HG02623 (cell line): ENCODE data around the gene LSAMP.

Source experiments
- ATAC-seq: cut with Tn5 transposase; IDR thresholded peaks from one replicate; pipeline ENCODE4 v1.9.1; 2021; ENCODE audit warnings: moderate library complexity; ENCODE audit not compliant: unreplicated experiment

The LSAMP gene

GRCh38 chr3:115916866-115917265 lies 528.4 kb downstream of the LSAMP start:
- ATAC-seq = no peak

DNA sequence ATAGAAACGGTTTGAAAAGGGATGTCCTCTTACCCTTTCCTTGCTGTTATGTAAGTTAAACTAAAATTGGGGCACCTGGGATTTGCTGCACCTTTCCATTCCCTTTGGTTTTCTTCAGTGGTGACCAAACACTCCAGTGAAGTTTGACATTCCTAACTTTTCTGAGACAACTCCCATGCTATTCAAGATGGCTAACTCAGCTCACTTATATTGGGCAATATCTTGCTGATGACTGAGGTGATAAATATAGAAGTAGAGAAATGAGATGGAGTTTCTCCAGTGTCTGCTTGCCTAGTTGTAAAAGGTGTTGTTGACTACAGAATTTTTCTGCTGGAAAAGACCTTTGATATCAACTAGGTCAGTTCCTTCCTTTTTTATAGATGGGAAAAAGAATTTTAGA lies 530.2 kb downstream of the LSAMP start:
- ATAC-seq = no peak

DNA sequence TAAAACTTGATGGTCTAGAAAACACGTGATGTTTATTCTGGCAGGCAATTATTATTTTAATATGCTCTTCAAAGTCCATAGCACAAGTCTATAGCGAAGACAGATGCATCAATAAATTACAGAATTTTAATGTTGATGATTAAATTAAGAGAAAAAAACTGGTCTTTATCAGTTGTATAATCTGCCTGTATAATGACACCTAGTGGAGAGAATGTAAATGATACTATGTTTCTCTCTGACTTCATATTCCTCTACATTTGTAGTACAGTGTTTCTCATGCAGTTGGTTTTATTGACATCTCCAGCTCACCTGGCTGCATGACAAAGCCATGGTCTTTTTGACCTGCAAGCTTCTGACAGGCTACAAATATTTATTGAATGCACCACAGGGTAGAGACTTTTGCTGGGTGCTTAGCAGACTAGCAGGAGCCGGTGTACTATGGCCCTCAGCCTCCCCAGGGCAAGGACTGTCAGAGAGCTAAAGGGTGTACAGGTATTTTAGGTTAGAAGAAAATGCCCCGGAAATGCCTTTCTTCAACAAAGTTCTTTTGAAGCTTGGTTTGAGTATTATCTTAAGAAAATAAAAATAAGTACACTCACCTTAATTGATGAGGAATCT lies 532.1 kb downstream of the LSAMP start:
- no peak for ATAC-seq

GRCh38 chr3:115912372-115912771 lies 532.9 kb downstream of the LSAMP start:
- ATAC-seq = no peak

DNA sequence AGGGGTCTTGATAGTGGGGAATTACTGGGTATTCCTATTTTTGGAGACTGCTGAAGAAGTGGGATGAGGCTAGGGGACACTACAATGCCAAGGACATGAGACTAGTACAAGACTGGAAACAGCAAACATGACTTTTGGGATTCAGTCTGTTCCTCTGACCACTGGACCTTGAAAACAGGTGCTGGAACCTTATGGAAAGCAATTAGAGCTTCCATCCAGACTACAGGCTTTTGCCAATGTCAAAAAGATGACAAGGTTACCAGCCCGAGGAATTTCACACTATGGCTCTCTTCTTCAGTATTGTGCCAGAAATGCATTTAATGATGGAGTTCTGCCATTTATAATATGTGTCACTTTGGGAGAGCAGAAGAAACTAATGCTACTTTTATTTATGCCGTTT lies 539.4 kb downstream of the LSAMP start:
- no peak for ATAC-seq

DNA sequence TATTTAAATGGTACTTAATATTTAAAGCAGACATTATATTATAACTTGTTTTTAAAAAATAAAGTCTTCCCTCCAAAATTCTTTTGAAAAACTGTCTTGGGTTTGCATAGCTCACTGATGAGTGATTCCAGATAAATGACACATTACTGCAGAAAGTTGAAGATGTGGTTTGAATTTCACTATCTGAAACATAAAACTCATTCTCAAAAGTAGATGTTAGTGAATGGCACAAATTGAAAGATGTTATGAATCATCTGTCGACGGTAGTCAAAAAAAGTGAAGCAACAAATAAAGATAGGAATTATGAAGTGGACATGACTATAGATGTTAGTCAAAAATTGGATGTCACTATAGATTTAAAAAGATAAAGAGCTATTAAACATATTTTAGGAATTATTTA lies 541.4 kb downstream of the LSAMP start:
- no peak for ATAC-seq

GRCh38 chr3:115901008-115901407 lies 544.3 kb downstream of the LSAMP start:
- no peak for ATAC-seq

DNA sequence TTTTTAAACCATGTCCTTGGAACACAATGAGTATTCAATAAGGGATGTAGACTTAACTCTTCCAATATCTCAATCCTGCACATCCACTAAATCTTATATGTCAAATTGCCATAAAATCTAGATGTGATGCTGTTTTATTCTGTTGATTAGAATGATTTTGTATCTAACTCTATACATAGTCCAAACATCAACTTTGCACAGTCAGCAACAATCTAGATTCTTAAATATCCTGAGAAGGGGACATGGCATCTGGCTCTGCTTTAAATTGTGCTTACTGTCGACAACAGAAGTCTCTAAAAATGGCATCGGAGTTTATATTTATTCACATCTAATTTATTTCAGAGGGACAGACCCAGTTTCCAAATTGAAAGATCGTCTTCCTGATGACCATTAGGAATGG lies 545.8 kb downstream of the LSAMP start:
- no peak for ATAC-seq

GRCh38 chr3:115898656-115899410 lies 546.5 kb downstream of the LSAMP start:
- no peak for ATAC-seq

DNA sequence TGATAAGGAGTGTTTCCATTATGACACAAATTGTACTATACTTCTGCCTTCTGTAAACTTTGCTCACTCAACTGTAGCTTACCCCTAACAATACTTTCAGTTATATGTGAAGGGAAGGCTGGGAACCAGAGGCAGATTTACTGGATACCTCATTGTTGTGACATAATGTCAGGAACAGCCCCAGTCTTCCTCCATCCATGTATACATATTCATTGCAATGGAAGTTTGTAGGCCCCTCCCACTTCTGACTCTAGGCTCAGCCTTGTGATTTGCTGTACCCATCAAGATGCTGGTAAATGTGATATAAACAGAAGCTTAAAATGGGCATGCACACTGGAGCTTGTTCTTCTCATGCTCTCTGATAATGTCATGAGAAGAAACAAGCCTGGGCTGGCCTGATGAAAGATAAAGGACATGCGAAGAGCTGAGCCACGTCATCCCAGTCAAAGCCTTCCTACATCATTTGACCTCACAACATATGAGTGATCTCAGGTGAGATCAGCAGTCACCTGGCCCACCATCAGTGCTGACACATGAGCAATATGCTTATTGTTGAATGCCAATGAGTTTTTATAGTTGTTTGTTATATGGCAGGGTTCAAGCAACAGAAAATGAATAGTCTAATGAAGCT lies 554.2 kb downstream of the LSAMP start:
- ATAC-seq = no peak

- ATAC-seq = no peak
Measured at GRCh38 chr3:115890579-115890978, 554.7 kb downstream of the LSAMP start.

- no peak for ATAC-seq
Measured at GRCh38 chr3:115885621-115886020, 559.7 kb downstream of the LSAMP start.

DNA sequence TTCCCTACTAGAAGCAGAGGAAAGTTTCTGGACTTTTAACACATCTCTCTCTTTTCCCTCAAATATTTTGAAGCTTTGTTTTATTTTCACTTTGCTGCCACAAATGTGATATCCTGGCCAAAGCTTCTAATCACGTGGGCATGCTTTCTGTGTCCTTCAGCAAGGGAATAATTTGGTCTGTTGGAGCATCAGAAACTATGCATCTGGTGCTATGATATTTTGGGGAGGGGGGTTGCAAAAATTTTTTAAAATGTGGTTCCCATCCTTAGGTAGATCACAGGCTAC lies 567.7 kb downstream of the LSAMP start:
- no peak for ATAC-seq

DNA sequence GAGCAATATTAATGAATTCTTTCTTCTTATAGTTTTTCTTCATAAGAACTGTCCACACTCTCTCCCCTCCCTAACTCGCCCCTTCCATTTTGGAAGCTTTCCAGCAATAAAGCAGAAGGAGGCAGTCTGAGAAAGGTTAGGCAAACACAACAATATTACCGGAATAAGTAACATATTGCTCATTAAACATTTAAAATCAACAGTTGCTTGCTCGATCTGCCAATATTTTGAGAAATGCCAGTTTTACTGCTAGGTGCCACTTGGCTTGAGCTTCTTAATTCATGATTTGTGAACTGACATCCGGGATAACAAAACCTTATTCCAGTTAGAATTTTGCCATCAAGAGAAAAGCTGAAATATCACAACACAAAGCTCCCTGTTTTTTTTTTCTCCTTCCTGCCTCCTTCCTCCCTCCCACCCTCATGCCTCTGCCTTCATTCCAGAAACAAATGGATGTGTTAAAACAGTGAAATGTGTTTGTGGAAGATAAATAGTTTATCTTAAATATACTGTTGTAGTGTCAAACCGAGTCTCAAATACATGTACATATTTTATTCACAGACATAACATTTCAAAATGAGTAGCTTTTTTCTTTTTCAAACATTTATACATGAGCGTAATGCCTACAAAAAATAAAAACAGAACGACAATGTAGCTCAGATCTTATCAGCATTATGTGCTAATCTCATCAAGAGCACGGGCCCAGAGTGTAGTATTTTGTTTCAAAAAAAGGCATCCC lies 568.2 kb downstream of the LSAMP start:
- ATAC-seq = no peak

DNA sequence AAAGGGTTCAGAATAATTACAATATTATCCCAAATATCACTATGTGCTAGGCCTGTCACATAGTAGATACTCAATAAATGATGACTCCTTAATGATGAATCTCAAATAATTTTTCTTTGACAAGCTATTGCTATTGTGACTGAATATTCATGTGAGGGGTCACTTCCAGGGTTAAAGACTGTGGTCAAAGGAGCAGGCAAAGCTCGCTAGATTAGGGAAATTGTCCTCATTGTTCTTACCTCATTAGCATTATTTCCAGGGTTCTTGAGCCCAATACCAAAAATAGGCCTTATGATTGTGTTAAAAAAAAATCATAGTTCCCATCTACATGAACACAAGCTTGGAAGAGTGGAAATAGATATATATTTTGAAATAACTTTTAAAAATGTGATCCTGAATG lies 569.8 kb downstream of the LSAMP start:
- no peak for ATAC-seq

- ATAC-seq = no peak
Measured at GRCh38 chr3:115871735-115872134, 573.6 kb downstream of the LSAMP start.

DNA sequence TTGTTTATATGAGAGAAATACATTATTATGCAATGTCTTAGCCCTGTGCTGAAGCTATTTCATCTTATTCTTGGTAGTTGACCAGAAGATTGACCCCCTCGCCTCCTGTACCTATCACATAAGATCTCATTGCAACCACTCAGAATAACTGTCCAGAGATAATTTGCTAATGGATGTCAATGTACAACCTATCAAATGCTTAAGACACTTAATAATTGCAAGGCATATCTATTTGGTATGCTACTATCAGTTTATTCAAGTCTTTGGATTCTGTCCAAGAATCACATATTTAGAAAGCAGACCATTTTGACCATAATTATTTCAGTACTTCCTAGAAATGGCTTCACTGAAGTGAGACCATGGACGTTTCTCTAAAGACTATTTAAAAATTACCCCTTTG lies 580.4 kb downstream of the LSAMP start:
- no peak for ATAC-seq

DNA sequence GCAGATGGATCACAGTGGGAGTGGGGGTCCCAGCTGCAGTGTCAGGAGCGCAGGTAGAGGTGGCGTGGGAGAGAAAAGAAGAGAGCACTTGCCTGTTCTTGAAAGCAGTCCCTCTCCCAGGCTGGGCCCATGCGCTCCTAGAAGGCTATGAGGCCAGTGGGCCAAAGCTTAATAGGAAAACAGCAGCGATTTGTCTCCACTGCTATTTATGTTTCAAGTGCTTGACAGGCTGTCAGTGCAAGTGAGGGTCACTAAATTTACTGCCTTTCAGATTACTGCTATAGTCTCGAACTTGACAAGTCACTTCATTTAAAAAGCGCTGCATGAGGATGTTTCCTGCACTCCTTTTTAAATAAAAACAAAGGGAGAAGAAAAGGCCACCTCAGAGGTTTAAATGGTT lies 582.4 kb downstream of the LSAMP start:
- ATAC-seq = no peak

- ATAC-seq = no peak
Measured at GRCh38 chr3:115862099-115862498, 583.2 kb downstream of the LSAMP start.

DNA sequence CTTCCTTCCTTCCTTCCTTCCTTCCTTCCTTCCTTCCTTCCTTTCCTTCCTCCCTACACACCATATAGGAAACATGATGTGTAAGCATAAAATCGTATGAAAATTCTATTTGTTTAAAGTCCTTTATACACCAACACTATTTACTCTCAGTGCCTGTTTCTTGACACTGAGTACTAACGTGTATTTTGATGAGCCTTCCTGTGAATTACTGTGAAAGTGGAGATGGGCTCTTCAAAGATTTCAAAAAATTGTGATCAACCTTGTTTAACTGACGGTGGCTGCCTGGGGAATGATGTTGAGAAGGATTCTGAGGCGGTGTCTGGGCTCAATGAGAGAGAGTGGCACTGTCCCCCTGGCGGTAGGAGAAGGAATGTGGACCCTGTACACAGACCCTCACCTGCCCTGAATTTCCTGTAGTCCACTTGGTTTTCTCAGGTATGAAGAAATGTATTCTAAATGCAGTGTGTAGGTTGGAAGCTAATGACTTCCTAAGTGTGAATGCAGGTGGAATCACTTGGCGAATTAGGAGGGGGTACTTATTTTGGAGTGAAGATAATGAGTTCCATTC lies 584.0 kb downstream of the LSAMP start:
- no peak for ATAC-seq

- ATAC-seq = no peak
Measured at GRCh38 chr3:115860766-115861165, 584.5 kb downstream of the LSAMP start.
